ENCODE measurements around the gene CATSPERD.

The CATSPERD gene

DNA sequence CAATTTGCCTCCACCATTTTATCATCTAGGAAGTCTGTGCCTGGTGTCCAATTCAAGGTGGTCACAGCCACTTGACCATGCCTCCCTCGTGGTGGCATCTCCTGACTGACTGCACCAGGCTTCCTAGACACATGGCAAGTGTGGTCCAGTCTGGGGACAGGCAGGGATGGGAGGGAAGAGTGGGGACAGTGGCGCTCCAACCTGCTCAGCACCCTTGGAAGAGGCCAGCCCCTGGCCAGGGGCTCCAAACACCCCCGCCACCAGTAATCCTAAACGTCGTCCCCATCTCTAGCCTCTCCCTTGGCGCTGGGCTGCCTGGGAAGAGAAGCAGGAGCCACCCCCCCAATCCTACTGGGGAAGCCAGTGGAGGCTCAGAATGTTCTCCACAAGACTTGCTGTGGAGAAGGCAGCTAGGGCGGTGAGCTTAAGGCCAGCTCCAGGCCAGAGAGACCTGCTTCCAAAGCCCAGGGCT, 27.7 kb upstream of the CATSPERD start:
- DNase-seq (ENCODE audit: insufficient read length, low spot score) (no peak), FAIRE-seq (no peak)
- TF ChIP-seq, protein P1, sequence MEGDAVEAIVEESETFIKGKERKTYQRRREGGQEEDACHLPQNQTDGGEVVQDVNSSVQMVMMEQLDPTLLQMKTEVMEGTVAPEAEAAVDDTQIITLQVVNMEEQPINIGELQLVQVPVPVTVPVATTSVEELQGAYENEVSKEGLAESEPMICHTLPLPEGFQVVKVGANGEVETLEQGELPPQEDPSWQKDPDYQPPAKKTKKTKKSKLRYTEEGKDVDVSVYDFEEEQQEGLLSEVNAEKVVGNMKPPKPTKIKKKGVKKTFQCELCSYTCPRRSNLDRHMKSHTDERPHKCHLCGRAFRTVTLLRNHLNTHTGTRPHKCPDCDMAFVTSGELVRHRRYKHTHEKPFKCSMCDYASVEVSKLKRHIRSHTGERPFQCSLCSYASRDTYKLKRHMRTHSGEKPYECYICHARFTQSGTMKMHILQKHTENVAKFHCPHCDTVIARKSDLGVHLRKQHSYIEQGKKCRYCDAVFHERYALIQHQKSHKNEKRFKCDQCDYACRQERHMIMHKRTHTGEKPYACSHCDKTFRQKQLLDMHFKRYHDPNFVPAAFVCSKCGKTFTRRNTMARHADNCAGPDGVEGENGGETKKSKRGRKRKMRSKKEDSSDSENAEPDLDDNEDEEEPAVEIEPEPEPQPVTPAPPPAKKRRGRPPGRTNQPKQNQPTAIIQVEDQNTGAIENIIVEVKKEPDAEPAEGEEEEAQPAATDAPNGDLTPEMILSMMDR (IDR thresholded peaks at IDR 0.05; ENCODE audit: insufficient read depth, missing control alignments): no peak

DNA sequence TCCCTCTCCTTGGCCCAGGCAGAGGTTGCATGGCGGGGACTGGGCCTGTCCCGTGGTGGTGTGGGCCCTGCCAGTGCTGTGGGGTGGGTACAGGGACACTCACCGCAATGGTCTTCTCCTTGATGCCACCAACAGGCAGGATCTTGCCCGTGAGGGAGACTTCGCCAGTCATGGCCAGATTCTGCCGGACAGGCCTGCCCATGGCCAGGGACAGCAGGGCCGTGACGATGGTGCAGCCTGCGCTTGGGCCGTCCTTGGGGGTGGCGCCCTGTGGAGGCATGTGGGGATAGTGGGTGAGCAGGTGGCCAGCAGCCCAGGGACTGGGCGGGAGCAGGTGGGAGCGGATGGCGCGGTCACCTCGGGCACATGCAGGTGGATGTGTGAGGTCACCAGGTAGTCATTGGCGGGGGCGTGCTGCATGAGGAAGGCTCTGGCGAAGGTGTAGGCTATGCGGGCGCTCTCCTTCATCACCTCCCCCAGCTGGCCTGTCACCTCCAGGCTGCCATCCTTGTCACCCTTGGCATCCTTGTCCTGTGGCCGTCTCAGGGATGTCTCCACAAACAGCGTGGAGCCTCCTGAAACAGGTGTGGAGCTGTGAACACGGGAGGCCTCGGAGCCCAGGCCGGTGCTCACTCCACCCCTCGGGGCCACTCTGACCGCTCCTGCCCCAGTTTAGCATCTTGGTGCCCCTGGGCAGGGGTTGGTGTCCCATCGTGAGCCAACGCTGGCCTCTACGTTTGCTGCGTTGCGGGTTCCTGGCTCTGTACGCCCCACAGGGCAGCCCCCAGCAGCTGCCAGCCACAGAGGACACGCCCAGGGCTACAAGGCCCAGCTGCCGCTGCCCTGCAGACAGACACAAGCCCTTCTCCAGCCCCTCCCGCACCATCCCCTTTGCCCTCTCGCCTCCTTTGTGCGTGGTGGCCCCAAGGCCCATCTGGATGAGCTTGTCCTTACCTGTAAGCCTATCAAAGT, 27.0 kb upstream of the CATSPERD start:
- TF ChIP-seq, protein P1 (IDR thresholded peaks at IDR 0.05; ENCODE audit: insufficient read depth, missing control alignments): no peak
- DNase-seq (ENCODE audit: insufficient read length, low spot score) (no peak), FAIRE-seq (no peak)

DNA sequence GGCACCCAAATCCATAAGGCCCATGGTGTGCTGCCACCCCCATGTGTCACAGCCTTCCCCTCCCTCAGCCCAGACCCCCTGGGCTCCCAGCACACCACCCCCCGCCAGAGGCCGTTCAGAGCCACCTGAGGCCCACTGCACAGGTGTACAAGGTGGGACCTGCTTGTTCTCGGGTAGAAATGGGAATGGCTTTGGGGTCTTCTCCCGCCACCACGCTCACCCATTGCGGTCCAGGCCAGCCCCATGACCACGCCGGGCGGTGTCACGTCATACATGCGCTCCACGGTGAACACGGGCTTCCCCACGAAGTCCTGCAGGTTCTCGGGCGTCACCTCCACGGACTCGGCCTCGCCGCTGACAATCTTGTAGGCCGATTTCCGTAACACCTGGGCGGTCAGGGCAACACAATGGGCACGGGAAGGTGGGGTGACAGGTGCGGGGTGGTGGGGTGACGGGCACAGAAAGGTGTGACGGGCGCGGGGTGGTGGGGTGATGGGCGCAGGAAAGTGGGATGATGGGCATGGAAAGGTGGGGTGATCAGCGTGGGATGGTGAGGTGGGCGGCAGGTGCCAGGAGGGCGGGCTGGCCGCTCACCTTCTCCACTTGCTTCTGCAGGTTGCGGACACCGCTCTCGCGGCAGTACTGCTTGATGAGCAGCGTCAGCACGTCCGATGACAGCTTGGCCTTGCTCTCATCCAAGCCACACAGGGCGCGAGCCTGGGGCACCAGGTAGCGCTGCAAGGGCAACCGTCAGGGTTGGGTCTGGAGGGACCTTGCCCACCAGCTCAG, 26.1 kb upstream of the CATSPERD start:
- FAIRE-seq (no peak), DNase-seq (ENCODE audit: insufficient read length, low spot score) (no peak)

DNA sequence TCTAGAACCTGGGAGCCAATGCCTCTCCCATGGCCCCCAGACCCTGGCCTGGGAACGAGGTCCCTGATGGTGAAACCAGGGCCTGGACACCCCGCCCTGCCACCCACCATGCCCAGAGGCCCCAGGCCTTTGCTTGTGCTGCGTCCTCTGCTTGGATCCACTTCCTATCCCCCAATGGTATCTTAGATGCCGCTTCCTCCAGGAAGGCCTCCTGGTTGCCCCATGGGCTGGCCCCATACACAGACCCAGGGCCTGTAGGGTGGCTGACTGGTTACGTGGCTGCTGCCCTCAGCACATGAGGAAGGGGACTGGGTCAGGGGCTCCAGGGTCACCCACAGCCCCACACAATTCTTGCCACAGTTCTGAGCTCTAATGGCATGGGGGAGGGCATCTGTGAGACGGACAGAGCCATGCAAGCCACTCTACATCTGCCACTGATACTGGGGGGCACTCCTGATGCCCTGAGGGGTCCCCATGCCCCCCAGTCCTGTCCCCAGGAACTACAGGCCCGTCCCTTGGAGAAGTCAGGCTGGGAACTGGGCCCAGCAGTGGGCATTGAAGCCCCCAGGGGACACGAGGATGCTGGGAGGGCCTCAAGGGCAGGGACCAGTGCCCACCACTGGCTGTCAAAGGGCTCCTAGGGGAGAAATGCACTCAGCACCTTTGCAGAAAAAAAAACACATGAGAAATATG, 25.3 kb upstream of the CATSPERD start:
- FAIRE-seq: no peak
- DNase-seq (ENCODE audit: insufficient read length, low spot score): no peak
- TF ChIP-seq, protein P1 (IDR thresholded peaks at IDR 0.05; ENCODE audit: insufficient read depth, missing control alignments): no peak

More for the DNA sequence above, 26.1 kb upstream of the CATSPERD start:
- TF ChIP-seq, protein P1 (IDR thresholded peaks at IDR 0.05; ENCODE audit: insufficient read depth, missing control alignments): no peak

DNA sequence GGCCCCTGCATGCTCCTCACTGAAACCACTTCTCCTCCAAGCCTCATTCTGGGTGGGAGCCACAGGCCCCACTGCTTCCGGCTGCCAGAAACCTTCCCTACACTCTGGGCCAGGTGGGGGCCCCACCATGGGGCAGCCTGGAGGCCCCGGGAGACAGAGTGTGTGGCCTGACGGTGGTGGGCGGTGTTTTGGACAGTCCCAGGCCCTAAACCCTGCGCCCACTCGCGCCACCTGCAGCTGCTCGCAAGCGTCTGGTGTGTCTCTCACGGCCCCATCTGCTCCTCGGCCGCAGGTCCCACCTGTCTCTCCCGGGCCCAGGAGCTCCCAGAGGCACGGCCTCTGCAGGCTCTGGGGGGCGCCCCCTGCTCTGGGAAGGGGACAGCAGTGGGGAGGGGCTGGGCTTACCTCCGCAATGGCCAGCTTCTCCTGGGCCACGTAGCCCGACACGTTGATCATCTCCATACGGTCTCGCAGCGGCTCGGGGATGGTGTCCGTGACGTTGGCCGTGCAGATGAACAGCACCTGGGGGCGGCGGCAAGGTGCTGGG, 24.7 kb upstream of the CATSPERD start:
- TF ChIP-seq, protein P1 (IDR thresholded peaks at IDR 0.05; ENCODE audit: insufficient read depth, missing control alignments): no peak
- DNase-seq (ENCODE audit: insufficient read length, low spot score): no peak
- FAIRE-seq: no peak

DNA sequence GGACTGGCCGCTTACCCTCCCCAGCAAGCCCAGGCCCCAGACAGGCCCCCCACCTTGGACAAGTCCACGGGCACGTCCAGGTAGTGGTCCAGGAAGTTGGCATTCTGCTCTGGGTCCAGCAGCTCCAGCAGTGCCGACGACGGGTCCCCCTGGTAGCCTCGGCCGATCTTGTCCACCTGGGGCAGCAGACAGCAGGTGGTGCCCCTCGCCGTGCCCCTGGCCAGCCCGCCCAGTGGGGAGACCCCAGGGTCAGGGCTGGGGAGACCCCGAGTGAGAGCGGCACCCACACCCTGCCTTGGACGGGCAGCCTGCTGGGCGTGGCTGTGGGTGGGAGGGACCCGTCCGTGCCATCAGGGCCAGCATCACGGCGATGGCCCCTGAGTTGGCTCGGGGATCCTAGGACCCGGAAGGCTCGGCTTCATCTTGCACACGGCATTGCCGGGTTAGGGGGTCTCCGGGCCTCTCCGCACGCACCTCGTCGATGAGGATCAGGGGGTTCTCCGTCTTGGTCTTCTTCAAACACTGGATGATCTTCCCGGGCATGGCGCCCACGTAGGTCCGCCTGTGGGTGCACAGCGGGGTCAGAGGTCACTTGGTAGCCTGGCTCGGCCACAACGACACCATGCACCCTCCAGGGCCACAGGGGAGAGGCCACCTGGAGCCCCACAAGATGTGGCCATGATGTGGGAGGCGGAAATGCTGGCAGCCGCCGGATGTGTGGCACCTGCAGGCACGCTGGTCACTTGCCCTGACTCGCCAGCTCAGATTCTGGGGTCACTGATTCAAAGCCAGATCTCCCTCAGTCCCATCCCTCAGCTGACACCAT, 24.0 kb upstream of the CATSPERD start:
- DNase-seq (ENCODE audit: insufficient read length, low spot score) (no peak), FAIRE-seq (no peak)
- TF ChIP-seq, protein P1 (IDR thresholded peaks at IDR 0.05; ENCODE audit: insufficient read depth, missing control alignments): no peak
